GM12874 (cell line): ENCODE results near the gene AP2A2.

Source experiments
- CTCF ChIP-seq: IDR thresholded peaks from 2 replicates; pipeline ENCODE4 v1.5.1; 2011; ENCODE audit warnings: low read depth, mild to moderate bottlenecking, control low read depth, low read length, moderate library complexity; ENCODE audit not compliant: insufficient read depth

Gene AP2A2

GRCh38 chr11:893008-893654 lies 32.5 kb upstream of the AP2A2 start:
- TF ChIP-seq CTCF = no peak

DNA sequence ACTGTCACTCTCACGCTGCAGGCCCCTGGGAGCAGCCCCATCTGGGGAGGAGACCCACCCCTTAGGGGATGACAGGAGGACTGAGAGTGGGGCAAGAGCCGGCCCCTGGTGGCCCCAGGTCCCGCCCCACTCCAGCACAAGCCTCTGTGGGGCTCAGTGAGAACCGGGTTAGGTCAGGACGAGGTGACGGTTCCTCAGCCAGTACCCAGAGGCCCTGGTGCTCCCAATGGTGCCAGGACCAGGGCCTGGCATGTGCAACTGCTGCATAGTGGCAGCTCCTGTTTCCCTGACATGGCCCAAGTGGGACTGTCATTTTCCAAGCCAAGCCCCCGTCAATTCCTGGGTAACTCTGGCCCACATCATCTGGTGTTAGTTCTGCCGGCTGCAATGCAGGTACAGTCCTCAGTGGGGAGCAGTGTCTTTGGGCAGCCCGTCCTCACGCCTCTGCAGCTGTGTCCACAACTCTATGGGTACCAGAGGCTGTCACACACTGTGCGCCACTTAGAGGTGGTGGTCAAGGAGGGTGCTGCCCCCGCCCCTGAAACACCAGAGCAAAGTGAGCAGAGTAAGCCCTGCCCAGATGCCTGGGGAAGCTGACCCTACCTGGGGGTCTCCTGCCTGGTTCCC lies 31.0 kb upstream of the AP2A2 start:
- no peak for TF ChIP-seq CTCF

DNA sequence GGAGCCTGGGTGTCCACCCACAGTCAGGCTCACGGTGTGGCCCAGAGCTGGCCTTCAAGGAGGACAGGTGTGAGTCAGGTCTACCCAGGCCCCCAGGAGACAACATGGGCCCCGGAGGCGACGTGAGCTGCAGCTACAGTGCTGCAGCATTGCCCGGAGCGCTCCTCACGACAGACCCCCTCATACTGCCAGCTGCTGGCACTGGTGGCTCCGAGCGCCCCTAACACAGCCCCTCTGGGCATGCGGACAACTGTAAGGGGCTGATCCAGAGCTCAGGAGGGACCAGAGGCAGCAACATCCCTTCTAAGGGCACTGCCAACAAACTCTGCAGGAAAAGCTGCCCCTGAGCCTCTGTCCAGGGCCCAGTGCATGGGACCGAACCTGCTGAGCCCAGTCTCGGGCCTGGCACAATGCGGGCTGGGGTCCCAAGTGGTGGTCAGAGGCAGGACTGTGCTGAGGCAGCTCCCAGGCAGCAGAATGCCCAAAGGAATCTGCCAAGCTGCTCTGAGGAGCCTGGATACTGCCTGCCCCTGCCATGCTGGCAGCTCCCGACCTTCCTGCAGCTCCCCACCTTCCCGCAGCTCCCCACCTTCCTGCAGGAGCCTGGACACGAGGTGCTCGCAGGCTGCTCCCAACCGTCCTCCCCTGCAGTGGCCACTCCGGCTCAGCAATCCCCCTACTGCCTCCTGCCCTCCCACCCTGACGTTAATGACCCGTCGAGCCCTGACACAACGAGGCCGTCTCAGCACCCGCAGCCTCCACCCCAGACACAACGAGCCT lies 30.1 kb upstream of the AP2A2 start:
- TF ChIP-seq CTCF = no peak

DNA sequence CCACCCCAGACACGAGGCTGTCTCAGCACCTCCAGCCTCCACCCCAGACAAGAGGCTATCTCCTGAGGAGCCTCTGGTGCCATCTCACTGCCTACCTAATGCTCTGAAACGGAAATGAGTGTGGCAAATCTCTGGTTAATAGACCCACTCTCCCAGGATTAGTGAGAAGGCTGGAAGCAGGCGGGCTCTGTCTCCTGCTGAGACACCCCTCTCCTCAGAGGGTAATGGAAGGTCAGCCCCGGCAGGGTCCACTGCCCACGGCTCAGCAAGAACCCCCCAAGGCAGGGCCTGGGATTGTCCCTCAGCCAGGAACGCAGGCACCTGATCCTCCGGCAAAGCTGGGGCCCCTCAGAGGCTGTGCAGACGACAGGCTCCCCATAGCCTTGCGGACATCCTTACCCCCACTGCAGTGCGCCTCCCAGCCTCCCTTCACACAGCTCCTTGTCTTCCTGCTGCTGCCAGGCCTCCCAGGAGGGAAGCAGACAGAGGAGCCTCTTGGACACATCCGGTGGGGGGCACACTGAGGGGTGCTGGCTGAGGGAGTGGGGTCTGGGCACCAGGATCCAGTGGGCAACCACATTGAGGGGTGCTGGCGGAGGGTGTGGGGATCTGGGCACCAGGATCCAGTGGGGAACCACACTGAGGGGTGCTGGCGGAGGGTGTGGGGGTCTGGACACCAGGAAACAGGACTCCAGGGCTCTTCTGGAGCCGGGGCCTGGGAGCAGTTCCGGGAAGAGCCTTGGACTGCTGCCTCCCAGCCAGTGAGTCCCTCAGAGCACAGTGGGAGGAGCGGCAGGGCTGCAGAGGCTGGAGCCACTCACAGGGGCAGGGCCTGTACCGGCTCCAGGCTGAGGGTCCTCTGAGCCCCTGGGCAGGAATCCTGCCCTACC lies 28.2 kb upstream of the AP2A2 start:
- no peak for TF ChIP-seq CTCF

GRCh38 chr11:898143-898511 lies 27.5 kb upstream of the AP2A2 start:
- TF ChIP-seq CTCF = peak; percentile 29; the same call in 1 of the 2 replicates

DNA sequence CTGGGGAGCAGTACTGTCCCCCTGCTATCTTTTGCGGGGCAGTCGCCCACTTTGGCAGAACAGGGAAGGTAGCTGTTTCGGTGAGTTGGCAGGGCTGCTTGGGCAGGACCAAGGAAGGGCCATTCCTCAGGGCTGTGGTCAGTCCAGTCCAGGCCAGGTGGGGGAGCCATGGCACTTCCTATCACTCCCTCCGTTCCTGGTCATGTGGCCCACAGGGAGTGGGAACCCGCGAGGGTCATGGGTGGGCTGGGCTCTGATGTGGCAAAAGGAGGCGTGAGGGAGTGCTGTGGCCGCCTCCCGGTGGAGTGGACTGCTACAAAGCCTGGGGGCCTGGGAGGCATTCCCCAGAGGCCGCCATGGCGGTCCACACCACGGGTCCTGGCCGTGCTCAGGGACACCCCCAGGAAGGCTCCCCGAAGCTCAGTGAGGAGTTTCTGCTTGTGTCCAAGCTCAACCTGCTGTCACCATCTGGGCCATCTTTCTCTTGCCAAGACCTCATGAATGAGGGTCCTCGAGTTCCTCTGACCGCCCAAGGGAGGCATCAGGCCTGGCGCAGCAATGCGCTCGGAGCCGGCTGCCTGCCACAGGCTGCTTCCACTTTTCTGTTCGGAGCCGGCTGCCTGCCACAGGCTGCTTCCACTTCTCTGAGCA lies 27.0 kb upstream of the AP2A2 start:
- TF ChIP-seq CTCF = no peak
